Measurements from ENCODE around the gene SFTPB.

Gene SFTPB

DNA sequence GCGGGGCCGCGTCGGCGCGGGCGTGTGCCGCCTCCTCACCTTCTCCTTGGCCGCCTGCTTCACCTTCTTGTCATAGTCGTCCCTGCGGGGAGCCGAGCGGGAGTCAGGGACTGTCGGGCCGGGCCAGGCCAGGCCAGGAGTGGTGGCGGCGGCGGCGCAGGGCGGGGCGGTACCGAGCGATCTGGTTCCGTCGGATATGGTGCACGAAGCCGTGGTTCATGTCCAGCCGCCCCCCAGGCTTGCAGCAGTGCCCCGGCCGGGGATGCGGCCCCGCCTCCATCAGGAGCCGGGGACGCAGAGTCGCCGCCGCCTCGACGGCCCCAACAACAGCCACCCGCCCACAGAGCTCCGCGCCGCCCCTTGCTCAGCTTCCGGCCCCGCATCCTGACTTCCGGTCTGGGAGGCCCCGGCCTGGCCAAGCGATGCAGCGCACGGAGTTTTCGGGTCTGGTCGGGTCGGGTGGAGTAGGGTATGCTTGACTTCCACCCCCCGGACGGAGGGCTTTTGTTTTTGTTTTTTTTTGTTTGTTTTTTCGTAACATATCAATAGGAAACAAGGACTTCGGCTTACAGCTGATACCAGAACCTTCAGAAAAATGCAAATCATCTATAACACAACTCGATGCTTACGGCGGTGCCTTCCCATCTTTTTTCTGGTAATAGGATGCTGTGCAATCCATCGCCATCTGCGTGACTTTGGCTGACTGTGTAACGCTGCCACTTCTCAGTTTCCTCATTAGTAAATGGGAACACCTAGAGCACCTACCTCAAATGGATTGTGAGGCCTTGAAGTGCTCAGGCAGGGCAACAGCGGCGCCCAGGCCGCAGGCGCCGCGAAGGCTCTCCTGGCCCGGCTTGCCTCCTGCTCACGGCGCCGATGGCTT, 56.1 kb downstream of the SFTPB start, which contains the start of gene C2orf68:
TSS of gene C2orf68 (minus strand) at position 362 of the 883 bp plus-strand sequence. CDS start at position 280, 82 bp downstream.
- DNase-seq (ENCODE audit: low spot score): peak; percentile 98

DNA sequence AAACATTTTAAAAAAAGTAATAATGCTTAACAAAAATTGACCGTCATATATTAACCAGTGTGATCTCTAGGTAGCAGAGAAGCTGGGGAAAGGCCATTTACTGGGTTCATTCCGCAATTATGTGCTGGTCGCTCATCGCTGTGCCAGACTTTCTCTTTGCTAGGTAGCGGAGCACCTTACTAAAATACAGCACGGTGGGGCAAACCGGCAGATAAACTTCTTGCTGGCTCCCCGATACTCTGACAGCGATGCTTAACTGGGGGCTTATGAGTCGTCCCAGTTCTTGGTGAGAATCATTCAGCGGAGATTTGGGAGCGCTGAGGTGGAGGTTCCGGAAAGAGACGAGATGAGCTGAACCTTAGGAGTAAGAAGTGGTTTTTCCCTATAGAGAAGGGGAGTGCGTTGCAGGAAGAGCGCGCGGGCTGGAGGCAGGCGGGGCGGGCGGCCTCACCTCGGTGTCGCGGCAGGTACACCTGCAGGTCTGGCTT, 56.7 kb downstream of the SFTPB start:
- no peak for DNase-seq (ENCODE audit: low spot score)
